D721Med (cell line): ENCODE data around the gene TGFBR1.

Experiments used
- DNase-seq: peaks from one replicate; pipeline ENCODE4 v3.0.0; 2011; ENCODE audit warnings: low spot score; ENCODE audit not compliant: insufficient read length
- FAIRE-seq: peaks from 2 replicates; lab custom pipeline; 2011; peaks lifted over from hg19 to GRCh38; lab: Jason Lieb, UNC
- TF ChIP-seq, protein P1 (sequence below): IDR thresholded peaks from 2 replicates; pipeline ENCODE4 v1.5.1; 2012; ENCODE audit warnings: mild to moderate bottlenecking, control low read depth; ENCODE audit not compliant: insufficient read depth; ENCODE audit errors: missing control alignments

Gene TGFBR1

DNA sequence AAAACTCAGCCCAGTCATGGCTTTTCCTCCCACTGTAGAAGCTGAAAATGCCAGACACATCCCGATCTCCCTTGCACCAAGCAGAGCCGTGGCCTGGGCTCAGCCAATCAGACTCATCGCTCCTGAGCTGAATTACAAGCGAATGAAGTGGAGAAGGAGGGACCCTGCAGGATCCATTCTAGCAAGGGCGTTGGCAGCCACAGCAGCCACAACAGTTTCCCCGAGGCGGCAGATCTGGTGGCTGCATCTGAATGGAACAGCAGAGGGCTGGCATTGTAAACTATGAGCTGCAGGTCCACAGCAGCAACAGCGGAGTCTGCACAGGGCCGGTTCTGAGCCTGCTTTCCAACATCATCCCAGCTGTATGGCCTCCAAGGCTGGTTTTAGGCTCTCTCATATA is 93.1 kb downstream of the TGFBR1 start:
- FAIRE-seq (no peak), DNase-seq (no peak)
- TF ChIP-seq, protein P1, sequence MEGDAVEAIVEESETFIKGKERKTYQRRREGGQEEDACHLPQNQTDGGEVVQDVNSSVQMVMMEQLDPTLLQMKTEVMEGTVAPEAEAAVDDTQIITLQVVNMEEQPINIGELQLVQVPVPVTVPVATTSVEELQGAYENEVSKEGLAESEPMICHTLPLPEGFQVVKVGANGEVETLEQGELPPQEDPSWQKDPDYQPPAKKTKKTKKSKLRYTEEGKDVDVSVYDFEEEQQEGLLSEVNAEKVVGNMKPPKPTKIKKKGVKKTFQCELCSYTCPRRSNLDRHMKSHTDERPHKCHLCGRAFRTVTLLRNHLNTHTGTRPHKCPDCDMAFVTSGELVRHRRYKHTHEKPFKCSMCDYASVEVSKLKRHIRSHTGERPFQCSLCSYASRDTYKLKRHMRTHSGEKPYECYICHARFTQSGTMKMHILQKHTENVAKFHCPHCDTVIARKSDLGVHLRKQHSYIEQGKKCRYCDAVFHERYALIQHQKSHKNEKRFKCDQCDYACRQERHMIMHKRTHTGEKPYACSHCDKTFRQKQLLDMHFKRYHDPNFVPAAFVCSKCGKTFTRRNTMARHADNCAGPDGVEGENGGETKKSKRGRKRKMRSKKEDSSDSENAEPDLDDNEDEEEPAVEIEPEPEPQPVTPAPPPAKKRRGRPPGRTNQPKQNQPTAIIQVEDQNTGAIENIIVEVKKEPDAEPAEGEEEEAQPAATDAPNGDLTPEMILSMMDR, result no peak

DNA sequence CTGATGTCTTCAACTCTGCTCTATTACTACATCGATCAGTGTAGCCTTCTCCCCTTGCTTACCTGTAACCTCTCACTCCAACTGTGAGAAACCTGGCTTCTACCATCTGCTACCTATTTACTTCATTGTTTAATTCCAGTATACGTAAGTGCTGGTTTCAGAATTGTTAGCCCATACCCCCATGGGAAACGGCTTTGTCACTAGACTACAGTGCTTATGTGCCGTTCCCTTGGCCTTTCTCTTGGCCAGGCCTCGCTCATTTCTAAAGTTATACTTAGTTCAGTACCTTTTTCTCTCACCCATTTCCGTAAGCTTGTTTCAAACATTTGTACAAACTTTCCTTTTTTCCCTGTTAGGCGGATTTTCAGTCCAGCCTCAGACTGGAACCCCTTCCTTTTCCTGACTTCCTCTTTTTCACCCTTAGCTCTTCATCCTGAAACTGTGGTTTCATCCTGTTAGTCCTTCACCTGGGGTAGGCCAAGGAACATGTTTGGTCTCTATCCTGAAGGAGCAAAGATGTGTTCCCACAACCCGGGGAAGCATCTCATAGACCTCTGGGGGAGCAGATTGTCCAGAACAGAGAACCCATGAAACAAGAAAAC is 95.1 kb downstream of the TGFBR1 start:
- DNase-seq, result no peak
- TF ChIP-seq, protein P1, result no peak
- no peak for FAIRE-seq

DNA sequence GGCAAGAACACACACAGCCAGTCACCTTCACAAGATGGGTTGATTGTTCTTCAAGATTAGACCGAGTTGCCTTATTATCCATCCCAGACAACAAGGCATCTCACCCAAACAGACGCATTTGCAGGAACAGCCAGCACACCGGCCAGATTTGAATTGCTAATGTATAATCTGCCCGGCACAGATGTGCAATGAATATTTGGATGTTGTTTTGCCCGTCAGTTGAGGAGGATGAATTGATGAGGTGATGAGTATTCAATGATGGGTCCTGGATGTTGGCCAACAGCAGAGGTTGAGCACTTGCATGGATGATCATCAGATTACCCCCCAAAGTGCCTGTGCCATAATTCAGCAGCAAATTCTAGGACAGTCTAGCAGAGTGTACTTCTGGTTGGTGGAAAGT is 96.7 kb downstream of the TGFBR1 start:
- DNase-seq (no peak), FAIRE-seq (no peak)
- TF ChIP-seq, protein P1, result no peak
